NCI-H526 (cell line): ENCODE results near the gene TRIM15.
"Not testable (repeated sequence)": the region's sequence is repeated elsewhere in the genome, so short reads cannot be mapped to it uniquely, and the experiment has no call there.

ENCODE experiments used
- DNase-seq, 2 experiments: peaks; one replicate each; lab custom pipeline; 2025; lab: John Stamatoyannopoulos, UW

Gene TRIM15

GRCh38 chr6:30198166-30199084 is 35.1 kb downstream of the TRIM15 start:
- no peak for DNase-seq

DNA sequence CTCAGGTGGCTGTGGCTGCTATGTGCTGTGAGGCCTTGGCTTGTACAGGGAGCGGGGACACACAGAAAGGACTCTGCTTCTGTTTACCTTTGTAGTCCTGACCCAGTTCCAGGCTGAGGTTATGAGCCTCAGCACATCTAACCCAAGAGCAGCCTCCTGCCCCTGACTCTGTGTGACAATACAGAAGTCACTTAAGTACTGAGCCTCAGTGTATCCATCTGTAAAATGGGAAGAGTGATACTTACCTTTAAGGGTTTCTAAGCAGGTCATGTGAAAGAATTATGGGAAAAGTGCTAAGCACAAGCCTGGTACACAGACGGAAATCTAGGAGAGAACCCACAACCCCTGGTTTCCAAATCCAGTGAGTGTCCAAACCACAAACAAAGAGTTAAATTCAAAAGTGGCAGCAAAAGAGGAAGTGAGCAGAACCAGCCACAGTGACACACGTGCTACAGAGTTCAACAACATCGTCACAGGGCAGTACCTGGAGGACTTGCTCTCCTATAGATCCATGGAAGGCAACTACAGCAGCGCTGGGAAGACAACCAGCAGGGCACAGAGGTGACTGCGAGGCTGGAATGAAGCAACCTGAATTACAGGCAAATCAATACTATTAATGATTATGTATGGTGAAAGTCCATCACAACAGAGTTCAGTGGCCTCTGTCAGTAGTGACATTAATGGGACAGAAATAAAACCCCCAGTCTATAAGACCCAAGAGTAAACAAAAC is 37.4 kb downstream of the TRIM15 start:
- DNase-seq, result no peak

DNA sequence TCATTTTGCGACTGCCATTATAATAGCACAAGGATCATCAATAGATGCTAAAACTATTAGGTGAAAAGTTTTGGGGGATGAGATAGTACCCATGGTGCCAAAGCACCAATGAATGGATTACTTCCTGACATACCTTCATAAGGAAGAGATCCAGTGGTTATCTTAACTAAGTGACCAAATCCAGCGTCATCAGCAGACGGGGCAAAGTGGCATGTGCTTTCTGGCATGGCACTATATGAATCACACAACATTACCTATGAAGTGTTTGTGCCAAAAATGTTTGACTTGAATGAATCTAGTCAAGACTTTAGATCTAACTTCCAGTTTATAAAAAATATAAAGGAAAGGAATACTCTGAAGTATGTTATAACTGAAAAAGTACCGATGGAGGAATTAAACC is 39.0 kb downstream of the TRIM15 start:
- DNase-seq, result no peak

DNA sequence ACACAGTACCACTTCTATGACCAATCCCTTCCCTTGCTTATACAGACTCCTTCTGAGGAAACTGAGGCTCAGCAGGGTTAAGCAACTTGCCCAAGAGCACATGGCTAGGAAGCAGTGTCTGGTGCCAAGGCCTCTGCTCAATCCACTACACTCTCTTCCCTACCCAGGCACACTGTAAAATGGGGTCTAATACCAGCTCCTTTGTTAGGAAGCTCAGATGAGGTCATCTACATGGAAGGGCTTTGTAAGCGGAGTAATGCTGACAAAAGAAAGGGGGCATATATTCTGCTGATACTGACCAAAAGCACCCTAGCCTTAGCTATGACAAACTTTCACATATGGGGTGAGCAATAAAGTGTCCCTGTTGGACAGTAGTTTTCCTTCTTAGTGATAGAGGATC is 40.8 kb downstream of the TRIM15 start:
- DNase-seq, result no peak

- DNase-seq, result no peak
These were observed 42.8 kb downstream of the TRIM15 start for GRCh38 chr6:30206152-30206551.

GRCh38 chr6:30206799-30207618 is 43.7 kb downstream of the TRIM15 start:
- DNase-seq, result no peak

- no peak for DNase-seq
These were observed 44.4 kb downstream of the TRIM15 start for GRCh38 chr6:30207619-30208295.

DNA sequence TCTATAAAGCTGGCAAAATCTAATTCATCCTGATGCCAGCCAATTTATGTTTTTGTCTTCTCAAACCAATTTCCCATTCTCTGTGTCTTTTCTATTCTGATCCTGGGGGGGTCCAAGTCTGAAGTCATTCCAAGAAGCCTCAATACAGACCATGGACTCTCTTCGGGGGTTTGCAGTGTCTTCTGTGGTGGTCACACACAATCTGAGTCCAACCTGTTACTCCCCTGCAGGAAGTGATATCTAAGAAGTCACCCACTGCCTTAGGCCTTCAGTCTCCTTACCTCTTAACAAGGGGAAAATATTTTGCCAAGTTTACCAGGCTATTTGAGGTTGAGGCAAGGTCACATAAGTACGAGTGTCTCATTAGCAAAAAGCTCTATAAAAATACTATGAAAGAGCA is 48.0 kb downstream of the TRIM15 start:
- DNase-seq, result no peak

- no peak for DNase-seq
These were observed 48.6 kb downstream of the TRIM15 start for GRCh38 chr6:30211899-30212298.

- peak; percentile 93 to 98 for DNase-seq
These were observed 49.7 kb downstream of the TRIM15 start, which contains the start of gene TRIM26 for GRCh38 chr6:30212865-30213666. Gene TRIM26 (minus strand): TSS chr6:30213406. CDS start chr6:30199103, 14,303 bp downstream.

DNA sequence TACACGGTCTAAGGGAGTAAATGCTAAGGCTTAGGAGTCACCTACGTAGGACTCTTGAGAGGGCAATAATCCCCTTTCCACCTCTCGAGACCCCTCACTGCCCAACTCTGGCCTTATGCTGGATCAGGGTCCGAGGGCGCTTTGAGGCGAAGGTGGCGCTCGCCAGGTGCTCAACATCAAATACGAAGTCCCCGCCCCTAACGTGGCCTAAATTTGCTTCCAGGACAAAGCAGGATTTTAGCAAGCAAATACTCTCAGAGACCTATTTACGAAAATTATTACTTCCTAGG is 50.3 kb downstream of the TRIM15 start:
- DNase-seq, result no peak

DNA sequence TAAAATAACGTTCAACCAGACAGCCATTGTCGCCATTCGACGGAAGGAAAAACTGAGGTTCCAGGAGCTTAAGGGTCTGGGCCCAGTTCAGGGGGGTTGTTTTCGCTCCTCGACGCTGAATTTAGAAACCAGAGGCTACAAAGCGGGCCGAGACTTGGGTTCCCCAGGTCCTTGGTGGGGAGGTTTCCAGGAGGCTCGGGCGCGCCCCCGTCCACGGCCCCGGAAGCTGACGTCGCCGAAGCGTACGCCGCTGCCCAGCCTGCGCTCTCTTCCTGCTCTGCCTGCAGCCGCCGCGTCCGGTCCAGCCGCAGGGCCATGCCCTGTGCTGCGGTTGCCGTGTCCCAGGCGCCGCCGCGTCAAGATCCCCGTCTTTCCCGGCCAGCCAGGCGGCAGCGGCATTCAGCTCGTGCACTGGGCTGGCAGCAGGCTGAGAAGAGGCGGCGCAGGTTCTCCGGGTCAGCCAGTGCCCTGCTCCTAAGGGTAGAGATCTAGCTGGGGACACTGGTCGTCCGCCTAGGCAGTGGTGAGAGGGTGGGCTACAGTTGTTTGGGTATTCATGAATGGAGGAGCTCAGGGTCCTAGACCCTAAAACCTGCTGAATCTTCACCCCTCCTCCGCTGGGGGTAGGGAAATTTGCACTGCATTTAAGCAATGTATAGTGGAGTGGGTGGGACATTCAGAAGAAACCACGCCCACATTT is 50.8 kb downstream of the TRIM15 start:
- DNase-seq, result peak; percentile 35 to 74

- DNase-seq, result no peak
These were observed 51.3 kb downstream of the TRIM15 start for GRCh38 chr6:30214657-30214982.

- DNase-seq, result no peak
These were observed 52.8 kb downstream of the TRIM15 start for GRCh38 chr6:30216096-30216495.

GRCh38 chr6:30219244-30219643 is 55.9 kb downstream of the TRIM15 start:
- DNase-seq, result peak; percentile 61 to 82

DNA sequence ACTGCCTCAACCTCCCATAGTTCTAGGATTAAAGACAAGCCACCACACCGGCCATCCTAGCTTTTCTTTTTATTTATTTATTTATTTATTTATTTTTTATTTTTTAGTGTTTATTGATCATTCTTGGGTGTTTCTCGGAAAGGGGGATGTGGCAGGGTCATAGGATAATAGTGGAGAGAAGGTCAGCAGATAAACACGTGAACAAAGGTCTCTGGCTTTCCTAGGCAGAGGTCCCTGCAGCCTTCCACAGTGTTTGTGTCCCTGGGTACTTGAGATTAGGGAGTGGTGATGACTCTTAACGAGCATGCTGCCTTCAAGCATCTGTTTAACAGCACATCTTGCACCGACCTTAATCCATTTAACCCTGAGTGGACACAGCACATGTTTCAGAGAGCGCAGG is 58.0 kb downstream of the TRIM15 start:
- not testable (repeated sequence) for DNase-seq

- DNase-seq, result not testable (repeated sequence)
These were observed 58.6 kb downstream of the TRIM15 start for GRCh38 chr6:30221956-30222355.
